Smooth muscle cell (in vitro differentiated cells): ENCODE measurements around the gene ALPG. TPM values are rescaled to one million over a fixed set of nuclear protein-coding genes. Genes with fewer than 3 reads are reported as not detected.

Experiments used
- DNase-seq: peaks from one replicate; lab custom pipeline; 2025; ENCODE audit not compliant: unreplicated experiment; lab: John Stamatoyannopoulos, UW
- H2AFZ ChIP-seq: fragments of 200-600 bp; sonication (generic); 2 replicates; pipeline ENCODE4 v1.6.0; 2016; ENCODE audit warnings: antibody characterized with exemption, low read depth, mild to moderate bottlenecking
- H3F3A ChIP-seq: fragments of 200-600 bp; sonication (generic); 2 replicates; pipeline ENCODE4 v1.6.0; 2017; ENCODE audit warnings: antibody characterized with exemption, low read depth
- H3K27ac ChIP-seq: fragments of 200-600 bp; sonication (generic); 2 replicates; pipeline ENCODE4 v1.5.1; 2016; ENCODE audit warnings: low read depth, mild to moderate bottlenecking
- H3K27me3 ChIP-seq: fragments of 200-600 bp; sonication (generic); 2 replicates; pipeline ENCODE4 v1.6.1; 2016; ENCODE audit warnings: low read depth, mild to moderate bottlenecking
- H3K36me3 ChIP-seq: fragments of 200-600 bp; sonication (generic); 2 replicates; pipeline ENCODE4 v1.5.1; 2016; ENCODE audit warnings: low read depth
- H3K4me1 ChIP-seq: fragments of 200-600 bp; sonication (generic); 2 replicates; pipeline ENCODE4 v1.5.1; 2016; ENCODE audit warnings: low read depth
- H3K4me2 ChIP-seq: fragments of 200-600 bp; sonication (generic); 2 replicates; pipeline ENCODE4 v1.6.0; 2016; ENCODE audit warnings: mild to moderate bottlenecking
- H3K4me3 ChIP-seq: fragments of 200-600 bp; sonication (generic); 2 replicates; pipeline ENCODE4 v1.5.1; 2016; ENCODE audit warnings: mild to moderate bottlenecking
- H3K79me2 ChIP-seq: fragments of 200-600 bp; sonication (generic); 2 replicates; pipeline ENCODE4 v1.6.0; 2016; ENCODE audit warnings: low read depth, mild to moderate bottlenecking
- H3K9ac ChIP-seq: fragments of 200-600 bp; sonication (generic); 2 replicates; pipeline ENCODE4 v1.6.0; 2016; ENCODE audit warnings: low read depth
- H3K9me3 ChIP-seq: fragments of 200-600 bp; sonication (generic); replicated peaks from 2 replicates; pipeline ENCODE4 v1.5.1; 2016; ENCODE audit warnings: low read depth
- H4K20me1 ChIP-seq: fragments of 200-600 bp; sonication (generic); 2 replicates; pipeline ENCODE4 v1.6.0; 2016; ENCODE audit warnings: low read depth
- CTCF ChIP-seq: fragments of 200-600 bp; sonication (generic); IDR thresholded peaks from 2 replicates; pipeline ENCODE4 v1.5.1; 2017; ENCODE audit warnings: borderline replicate concordance, mild to moderate bottlenecking, antibody characterized with exemption; ENCODE audit not compliant: insufficient read depth, poor library complexity, severe bottlenecking
- WGBS: methylation state at CpG from one replicate; pipeline ENCODE4 v1.1.7; 2016; ENCODE audit warnings: low lambda C conversion rate; 5-methylcytosine and 5-hydroxymethylcytosine counted together
- polyA plus RNA-seq: library from polyadenylated mRNA; unstranded; fragments of >200 nt; fragmentation: Nextera tagmentation; extraction: Ambion mirVana; gene quantifications from 2 replicates; pipeline ENCODE4 v1.2.1, GENCODE V29; 2016
- total RNA-seq: library from RNA; depleted of rRNA; stranded (reverse); fragments of >200 nt; gene quantifications from 2 replicates; pipeline ENCODE4 v1.2.3, GENCODE V29; 2014

The ALPG gene
- total and polyA plus RNA-seq, 2 experiments from 2014 or later = not detected

- Histone ChIP-seq H3K79me2 (no peaks in the 10 kb centered on the region), H3K4me2 (no peak overlapping the region), H3K9ac (no peak overlapping the region), H2AFZ (no peak overlapping the region), H3K27ac (no peak overlapping the region), H3F3A (no peaks in the 10 kb centered on the region), H3K9me3 (no peaks in the 10 kb centered on the region), H3K4me3 (no peak overlapping the region), H4K20me1 (no peaks in the 10 kb centered on the region), H3K4me1 (no peaks in the 10 kb centered on the region), H3K27me3 (no peaks in the 10 kb centered on the region), H3K36me3 (no peaks in the 10 kb centered on the region)
- 83% methylated on average over 15 of the region's 15 CpGs for WGBS
- TF ChIP-seq CTCF = no peak
- DNase-seq = no peak
Observed at GRCh38 chr2:232436381-232437194, 29.9 kb downstream of the ALPG start.

GRCh38 chr2:232437195-232437571 is 30.5 kb downstream of the ALPG start:
- Histone ChIP-seq H3K4me2 (no peak overlapping the region), H3K9ac (no peak overlapping the region), H3K79me2 (no peaks in the 10 kb centered on the region), H3K27me3 (no peaks in the 10 kb centered on the region), H3K4me1 (no peaks in the 10 kb centered on the region), H3K27ac (no peak overlapping the region), H3K4me3 (no peak overlapping the region), H4K20me1 (no peaks in the 10 kb centered on the region), H3K9me3 (no peaks in the 10 kb centered on the region), H3F3A (no peaks in the 10 kb centered on the region), H3K36me3 (no peaks in the 10 kb centered on the region), H2AFZ (no peak overlapping the region)
- TF ChIP-seq CTCF = no peak
- no peak for DNase-seq
- WGBS = 95% methylated on average over 12 of the region's 12 CpGs

- no peak overlapping the region for H3K27ac ChIP-seq
- 90% methylated on average over 12 of the region's 12 CpGs for WGBS
Observed at GRCh38 chr2:232438091-232438490, 31.4 kb downstream of the ALPG start.

More at GRCh38 chr2:232438091-232438490, 31.4 kb downstream of the ALPG start:
- Histone ChIP-seq H3K4me3 (no peak overlapping the region), H3K9ac (no peak overlapping the region), H3K4me2 (no peak overlapping the region), H3K9me3 (no peaks in the 10 kb centered on the region), H3K36me3 (no peaks in the 10 kb centered on the region), H3K4me1 (no peaks in the 10 kb centered on the region), H3F3A (no peaks in the 10 kb centered on the region), H3K27me3 (no peaks in the 10 kb centered on the region), H2AFZ (no peak overlapping the region), H3K79me2 (no peaks in the 10 kb centered on the region), H4K20me1 (no peaks in the 10 kb centered on the region)
- no peak for TF ChIP-seq CTCF
- DNase-seq = no peak
